ENCODE measurements around the gene GPALPP1. TPM values are rescaled to one million over a fixed set of nuclear protein-coding genes. Genes with fewer than 3 reads are reported as not detected.

Gene GPALPP1
- total and polyA plus RNA-seq, 2 of the 4 experiments (the other 2 are of a cell fraction), result 10.6 to 12.5 TPM

- Histone ChIP-seq H3K27ac (ENCODE audit: insufficient read depth, low read length) (no peak overlapping the region), H3K9ac (ENCODE audit: low read depth, low read length) (no peak overlapping the region), H2AFZ (replicated peaks; ENCODE audit: low read length, poor library complexity) (no peak overlapping the region), H2BK20ac (ENCODE audit: low read depth, low read length) (no peak overlapping the region), H3K9me3 (ENCODE audit: control insufficient read depth, insufficient read depth, low read length) (no peaks in the 10 kb centered on the region), H3K56ac (ENCODE audit: extremely low read depth, insufficient read depth, low read length) (no peak overlapping the region), H3K23ac (ENCODE audit: low read depth, low read length) (no peak overlapping the region), H3K4me2 (ENCODE audit: low read depth, low read length) (no peak overlapping the region), H4K91ac (ENCODE audit: insufficient read depth, low read depth, low read length) (no peak overlapping the region), H3K27me3 (ENCODE audit: control insufficient read depth, insufficient read depth, low read length) (no peaks in the 10 kb centered on the region), H2BK5ac (ENCODE audit: low read depth, low read length, poor library complexity, severe bottlenecking) (no peak overlapping the region), H3K4me1 (ENCODE audit: control insufficient read depth, insufficient read depth, low read length) (peaks cover 5% of the 10 kb centered on the region), H3K36me3 (ENCODE audit: control insufficient read depth, insufficient read depth, low read length) (peaks cover 27% of the 10 kb centered on the region), H3K4ac (ENCODE audit: low read depth, low read length) (no peak overlapping the region), H3K9me1 (ENCODE audit: insufficient read depth, low read length) (peaks cover 5% of the 10 kb centered on the region; the same call in 1 of the 2 replicates), H3K18ac (ENCODE audit: low read depth, low read length) (no peak overlapping the region), H3K79me1 (ENCODE audit: low read depth in 1 of 2, low read length in 2 of 2) (peaks cover 2 to 3% of the 10 kb centered on the region in 2 experiments; a peak in 2 of 4 replicates), H4K20me1 (ENCODE audit: insufficient read depth, low read length) (no peaks in the 10 kb centered on the region), H2AK5ac (ENCODE audit: low read depth, low read length) (no peak overlapping the region), H2BK15ac (ENCODE audit: low read depth, low read length) (no peak overlapping the region), H2AK9ac (replicated peaks; ENCODE audit: low read depth, low read length, poor library complexity) (no peak overlapping the region), H4K8ac (ENCODE audit: low read depth in 2 of 2, low read length in 2 of 2) (no peak overlapping the region), H3K14ac (replicated peaks; ENCODE audit: low read depth, low read length) (no peak overlapping the region), H4K5ac (ENCODE audit: low read depth, low read length) (no peak overlapping the region), H2BK120ac (ENCODE audit: low read depth, low read length) (no peak overlapping the region), H3K4me3 (ENCODE audit: insufficient read depth, low read depth, low read length) (no peak overlapping the region)
- intact Hi-C loops (cut with micrococcal nuclease), result no loop called here
- ATAC-seq (ENCODE audit: low read depth) (no peak), DNase-seq (no peak)
- CTCF ChIA-PET, result no interaction called here
- dilution Hi-C loops (cut with HindIII; ENCODE audit: low sequenced_read_pairs, unreplicated experiment), result no loop called here
- no TSS peak for BruUV-seq (replicated peaks)
- POLR2A ChIA-PET (ENCODE audit: unreplicated experiment), result interaction anchor here (0.6 kb wide), 1 partner anchor 17 kb away, joined by 3 read pairs; no protein-coding TSS in a partner anchor
- 100% methylated on average over 1 of the region's 6 CpGs; no CpG with 5 or more reads in 1 of the 2 experiments for WGBS, 2 experiments (ENCODE audit: extremely low coverage in 2 of 2, insufficient read length in 1 of 2)
- TF ChIP-seq NFE2L2 (IDR thresholded peaks at IDR 0.05; ENCODE audit: low read depth, low read length) (no peak), CEBPB (IDR thresholded peaks at IDR 0.05; ENCODE audit: low read depth, low read length) (peak; percentile 84)
- in situ Hi-C loops (cut with MboI; ENCODE audit: low sequenced_read_pairs), result no loop called here
Observed at GRCh38 chr13:45011198-45011597, 21.9 kb downstream of the GPALPP1 start.

Data from IMR-90 (cell line).